Measurements from ENCODE around the gene CPNE4. TPM values are rescaled to one million over a fixed set of nuclear protein-coding genes. Genes with fewer than 3 reads are reported as not detected.

Gene CPNE4
- total RNA-seq, 1 donor from 2014 or later, result 0.41 TPM

DNA sequence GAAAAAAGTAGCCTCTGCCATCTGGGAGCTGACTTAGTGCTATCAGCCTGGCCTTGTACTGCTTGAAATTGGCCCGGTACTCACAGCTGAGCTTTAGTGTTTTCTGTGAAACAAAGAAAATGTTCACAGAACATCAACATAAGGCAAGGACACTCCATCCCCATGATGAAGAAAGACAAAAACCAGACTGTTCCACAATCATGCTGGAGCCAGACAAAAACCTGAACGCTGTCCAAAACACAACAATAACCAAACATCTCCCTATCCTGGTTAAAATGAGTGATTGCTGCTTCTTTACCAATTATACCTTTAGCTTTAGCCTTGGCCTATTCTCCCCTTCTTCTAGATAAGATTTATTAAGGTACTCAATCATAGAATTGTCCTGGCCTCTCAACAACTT is 153.9 kb downstream of the CPNE4 start:
- Mint-ChIP-seq H3K27ac (ENCODE audit: unreplicated experiment) (no peak overlapping the region), H3K27me3 (ENCODE audit: unreplicated experiment) (no peaks in the 10 kb centered on the region), H3K36me3 (ENCODE audit: low read depth, unreplicated experiment) (no peaks in the 10 kb centered on the region), H3K9me3 (ENCODE audit: unreplicated experiment) (no peaks in the 10 kb centered on the region), H3K4me3 (ENCODE audit: unreplicated experiment) (no peak overlapping the region), H3K4me1 (ENCODE audit: unreplicated experiment) (no peaks in the 10 kb centered on the region)
- DNase-seq (ENCODE audit: low spot score), result no peak
- TF ChIP-seq, protein P1, sequence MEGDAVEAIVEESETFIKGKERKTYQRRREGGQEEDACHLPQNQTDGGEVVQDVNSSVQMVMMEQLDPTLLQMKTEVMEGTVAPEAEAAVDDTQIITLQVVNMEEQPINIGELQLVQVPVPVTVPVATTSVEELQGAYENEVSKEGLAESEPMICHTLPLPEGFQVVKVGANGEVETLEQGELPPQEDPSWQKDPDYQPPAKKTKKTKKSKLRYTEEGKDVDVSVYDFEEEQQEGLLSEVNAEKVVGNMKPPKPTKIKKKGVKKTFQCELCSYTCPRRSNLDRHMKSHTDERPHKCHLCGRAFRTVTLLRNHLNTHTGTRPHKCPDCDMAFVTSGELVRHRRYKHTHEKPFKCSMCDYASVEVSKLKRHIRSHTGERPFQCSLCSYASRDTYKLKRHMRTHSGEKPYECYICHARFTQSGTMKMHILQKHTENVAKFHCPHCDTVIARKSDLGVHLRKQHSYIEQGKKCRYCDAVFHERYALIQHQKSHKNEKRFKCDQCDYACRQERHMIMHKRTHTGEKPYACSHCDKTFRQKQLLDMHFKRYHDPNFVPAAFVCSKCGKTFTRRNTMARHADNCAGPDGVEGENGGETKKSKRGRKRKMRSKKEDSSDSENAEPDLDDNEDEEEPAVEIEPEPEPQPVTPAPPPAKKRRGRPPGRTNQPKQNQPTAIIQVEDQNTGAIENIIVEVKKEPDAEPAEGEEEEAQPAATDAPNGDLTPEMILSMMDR (IDR thresholded peaks at IDR 0.05; ENCODE audit: unreplicated experiment), result no peak

GRCh38 chr3:131868203-131868602 is 166.6 kb downstream of the CPNE4 start:
- DNase-seq (ENCODE audit: low spot score), result no peak
- H3K4me1 Mint-ChIP-seq (ENCODE audit: unreplicated experiment), result peaks cover 2% of the 10 kb centered on the region
- no peak overlapping the region for H3K4me3 Mint-ChIP-seq (ENCODE audit: unreplicated experiment)
- no peaks in the 10 kb centered on the region for H3K27me3 Mint-ChIP-seq (ENCODE audit: unreplicated experiment)
- no peak overlapping the region for H3K27ac Mint-ChIP-seq (ENCODE audit: unreplicated experiment)
- no peaks in the 10 kb centered on the region for H3K9me3 Mint-ChIP-seq (ENCODE audit: unreplicated experiment)
- TF ChIP-seq, protein P1 (IDR thresholded peaks at IDR 0.05; ENCODE audit: unreplicated experiment), result no peak
- no peaks in the 10 kb centered on the region for H3K36me3 Mint-ChIP-seq (ENCODE audit: low read depth, unreplicated experiment)

DNA sequence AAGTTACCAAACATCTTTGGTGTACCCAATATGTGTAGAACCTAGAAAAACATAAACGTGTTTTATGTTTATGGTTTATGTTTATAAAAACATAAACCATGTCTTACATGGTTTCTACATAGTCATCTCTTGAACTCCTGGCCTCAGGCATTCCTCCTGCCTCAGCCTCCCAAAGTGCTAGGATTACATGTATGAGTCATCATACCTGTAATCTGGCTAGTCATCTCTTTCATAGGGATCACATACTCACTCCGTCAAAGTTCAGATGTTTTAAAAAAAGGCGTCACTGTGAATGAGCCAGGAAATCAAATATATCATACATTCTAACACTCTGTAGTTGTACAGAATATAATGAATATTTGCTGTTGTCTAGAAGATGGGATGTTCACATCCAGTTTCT is 178.6 kb downstream of the CPNE4 start:
- no peak overlapping the region for H3K4me3 Mint-ChIP-seq (ENCODE audit: unreplicated experiment)
- TF ChIP-seq, protein P1 (IDR thresholded peaks at IDR 0.05; ENCODE audit: unreplicated experiment), result no peak
- H3K9me3 Mint-ChIP-seq (ENCODE audit: unreplicated experiment), result no peaks in the 10 kb centered on the region
- no peaks in the 10 kb centered on the region for H3K36me3 Mint-ChIP-seq (ENCODE audit: low read depth, unreplicated experiment)
- no peaks in the 10 kb centered on the region for H3K4me1 Mint-ChIP-seq (ENCODE audit: unreplicated experiment)
- no peak for DNase-seq (ENCODE audit: low spot score)
- no peak overlapping the region for H3K27ac Mint-ChIP-seq (ENCODE audit: unreplicated experiment)
- no peaks in the 10 kb centered on the region for H3K27me3 Mint-ChIP-seq (ENCODE audit: unreplicated experiment)

DNA sequence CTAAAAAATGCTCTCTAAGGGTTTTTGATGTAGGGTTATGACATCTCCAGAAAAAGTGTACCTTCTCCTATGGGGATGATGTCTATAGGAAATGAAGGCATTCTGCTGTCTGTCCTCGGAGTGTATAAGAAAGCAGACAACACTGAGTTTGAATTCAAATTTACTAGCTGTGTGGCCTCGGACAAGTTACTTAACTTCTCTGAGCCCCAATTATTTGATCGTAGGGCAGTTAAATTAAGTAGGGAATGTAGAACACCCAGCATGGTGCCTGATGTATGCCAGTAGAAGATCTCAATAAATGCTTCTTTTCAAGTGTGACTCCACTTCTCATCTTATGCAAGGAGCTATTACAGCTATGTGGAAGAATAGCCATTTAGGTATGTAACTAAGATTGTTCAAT is 184.6 kb downstream of the CPNE4 start:
- H3K9me3 Mint-ChIP-seq (ENCODE audit: unreplicated experiment), result no peaks in the 10 kb centered on the region
- H3K27me3 Mint-ChIP-seq (ENCODE audit: unreplicated experiment), result peaks cover 3% of the 10 kb centered on the region
- no peak overlapping the region for H3K4me3 Mint-ChIP-seq (ENCODE audit: unreplicated experiment)
- H3K27ac Mint-ChIP-seq (ENCODE audit: unreplicated experiment), result no peak overlapping the region
- no peak for DNase-seq (ENCODE audit: low spot score)
- peaks cover 7% of the 10 kb centered on the region for H3K4me1 Mint-ChIP-seq (ENCODE audit: unreplicated experiment)
- H3K36me3 Mint-ChIP-seq (ENCODE audit: low read depth, unreplicated experiment), result no peaks in the 10 kb centered on the region
- TF ChIP-seq, protein P1 (IDR thresholded peaks at IDR 0.05; ENCODE audit: unreplicated experiment), result no peak

GRCh38 chr3:131849616-131850015 is 185.2 kb downstream of the CPNE4 start:
- H3K27ac Mint-ChIP-seq (ENCODE audit: unreplicated experiment), result no peak overlapping the region
- H3K9me3 Mint-ChIP-seq (ENCODE audit: unreplicated experiment), result no peaks in the 10 kb centered on the region
- H3K27me3 Mint-ChIP-seq (ENCODE audit: unreplicated experiment), result peaks cover 3% of the 10 kb centered on the region
- no peak for DNase-seq (ENCODE audit: low spot score)
- no peaks in the 10 kb centered on the region for H3K36me3 Mint-ChIP-seq (ENCODE audit: low read depth, unreplicated experiment)
- H3K4me1 Mint-ChIP-seq (ENCODE audit: unreplicated experiment), result peaks cover 7% of the 10 kb centered on the region
- no peak overlapping the region for H3K4me3 Mint-ChIP-seq (ENCODE audit: unreplicated experiment)
- TF ChIP-seq, protein P1 (IDR thresholded peaks at IDR 0.05; ENCODE audit: unreplicated experiment), result no peak

All from endothelial cell (in vitro differentiated cells).